ENCODE results near the gene CR1L.
"Not testable (repeated sequence)": the region's sequence is repeated elsewhere in the genome, so short reads cannot be mapped to it uniquely, and the experiment has no call there.

- TF ChIP-seq, protein P1, sequence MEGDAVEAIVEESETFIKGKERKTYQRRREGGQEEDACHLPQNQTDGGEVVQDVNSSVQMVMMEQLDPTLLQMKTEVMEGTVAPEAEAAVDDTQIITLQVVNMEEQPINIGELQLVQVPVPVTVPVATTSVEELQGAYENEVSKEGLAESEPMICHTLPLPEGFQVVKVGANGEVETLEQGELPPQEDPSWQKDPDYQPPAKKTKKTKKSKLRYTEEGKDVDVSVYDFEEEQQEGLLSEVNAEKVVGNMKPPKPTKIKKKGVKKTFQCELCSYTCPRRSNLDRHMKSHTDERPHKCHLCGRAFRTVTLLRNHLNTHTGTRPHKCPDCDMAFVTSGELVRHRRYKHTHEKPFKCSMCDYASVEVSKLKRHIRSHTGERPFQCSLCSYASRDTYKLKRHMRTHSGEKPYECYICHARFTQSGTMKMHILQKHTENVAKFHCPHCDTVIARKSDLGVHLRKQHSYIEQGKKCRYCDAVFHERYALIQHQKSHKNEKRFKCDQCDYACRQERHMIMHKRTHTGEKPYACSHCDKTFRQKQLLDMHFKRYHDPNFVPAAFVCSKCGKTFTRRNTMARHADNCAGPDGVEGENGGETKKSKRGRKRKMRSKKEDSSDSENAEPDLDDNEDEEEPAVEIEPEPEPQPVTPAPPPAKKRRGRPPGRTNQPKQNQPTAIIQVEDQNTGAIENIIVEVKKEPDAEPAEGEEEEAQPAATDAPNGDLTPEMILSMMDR (IDR thresholded peaks at IDR 0.05 in 4 of 5, conservative IDR thresholded peaks at IDR 0.05 in 1 of 5) = not testable (repeated sequence)
- not testable (repeated sequence) for TF ChIP-seq POLR2A (IDR thresholded peaks at IDR 0.05)
Observed at GRCh38 chr1:207728200-207728858, 83.4 kb downstream of the CR1L start.

Data from gastrocnemius medialis (tissue), 4 donors.